Body of pancreas (tissue), 4 donors: ENCODE data around the gene MRPS18B.
A peak's percentile ranks its signal among the peaks of the same experiment; 100 is the strongest.

Experiments used
- POLR2A ChIP-seq, 3 donors: fragments of 450-650 bp; IDR thresholded peaks; one replicate each; pipeline ENCODE4 v1.6.1; 2016; ENCODE audit warnings: antibody characterized with exemption in 3 of 3, mild to moderate bottlenecking in 2 of 3
- TF ChIP-seq, protein P1 (sequence below), 7 experiments: fragments of 450-650 bp in 4 of 7; fragments of 200-600 bp in 3 of 7; sonication (generic) in 3 of 7; IDR thresholded peaks; one replicate each; pipeline ENCODE4 v1.5.1; 2016 to 2019; ENCODE audit warnings: antibody characterized with exemption in 7 of 7

DNA sequence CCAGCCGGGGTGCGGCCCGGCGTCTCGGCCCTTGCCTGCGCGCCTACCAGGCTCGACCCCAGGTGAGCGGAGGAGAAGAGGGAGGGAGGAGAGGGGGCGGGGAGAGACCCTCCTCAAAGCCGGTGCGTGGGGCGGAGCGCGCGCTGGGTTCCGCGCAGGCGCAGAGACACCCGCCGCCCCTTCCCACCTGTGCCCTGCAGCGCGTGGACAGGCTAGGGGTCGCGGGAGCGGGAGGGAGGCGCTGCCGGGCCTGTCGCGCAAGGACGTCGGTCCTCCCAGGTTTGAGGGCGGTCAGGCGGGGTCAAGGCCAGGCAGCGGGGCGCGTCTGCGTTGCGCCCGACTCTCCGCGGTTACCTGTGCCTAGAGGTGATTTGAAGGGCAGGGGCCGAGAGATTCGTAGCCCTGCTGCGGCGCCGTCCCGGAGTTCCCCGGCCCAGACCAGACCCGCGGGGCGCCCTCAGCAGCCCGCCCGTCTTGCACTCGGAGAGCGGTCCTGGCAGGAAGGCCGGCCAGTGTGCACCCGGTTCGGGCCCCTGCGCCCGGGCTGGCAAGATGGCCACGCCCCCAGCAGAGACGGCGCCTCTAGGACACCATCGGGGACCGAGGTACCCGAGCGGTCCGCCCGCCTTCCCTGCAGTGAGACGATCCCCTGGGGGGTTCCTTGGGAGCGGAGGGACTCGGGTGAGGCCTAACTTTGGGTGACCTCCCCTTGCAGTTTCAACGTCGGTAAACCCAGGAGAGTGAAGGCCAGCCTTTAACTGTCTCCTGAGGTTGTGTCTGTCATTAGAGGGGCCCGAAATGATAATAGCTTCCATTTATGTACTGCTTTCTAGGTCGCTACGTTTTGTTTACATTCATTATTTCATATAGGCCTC, 29.8 kb downstream of the MRPS18B start:
- TF ChIP-seq, protein P1, sequence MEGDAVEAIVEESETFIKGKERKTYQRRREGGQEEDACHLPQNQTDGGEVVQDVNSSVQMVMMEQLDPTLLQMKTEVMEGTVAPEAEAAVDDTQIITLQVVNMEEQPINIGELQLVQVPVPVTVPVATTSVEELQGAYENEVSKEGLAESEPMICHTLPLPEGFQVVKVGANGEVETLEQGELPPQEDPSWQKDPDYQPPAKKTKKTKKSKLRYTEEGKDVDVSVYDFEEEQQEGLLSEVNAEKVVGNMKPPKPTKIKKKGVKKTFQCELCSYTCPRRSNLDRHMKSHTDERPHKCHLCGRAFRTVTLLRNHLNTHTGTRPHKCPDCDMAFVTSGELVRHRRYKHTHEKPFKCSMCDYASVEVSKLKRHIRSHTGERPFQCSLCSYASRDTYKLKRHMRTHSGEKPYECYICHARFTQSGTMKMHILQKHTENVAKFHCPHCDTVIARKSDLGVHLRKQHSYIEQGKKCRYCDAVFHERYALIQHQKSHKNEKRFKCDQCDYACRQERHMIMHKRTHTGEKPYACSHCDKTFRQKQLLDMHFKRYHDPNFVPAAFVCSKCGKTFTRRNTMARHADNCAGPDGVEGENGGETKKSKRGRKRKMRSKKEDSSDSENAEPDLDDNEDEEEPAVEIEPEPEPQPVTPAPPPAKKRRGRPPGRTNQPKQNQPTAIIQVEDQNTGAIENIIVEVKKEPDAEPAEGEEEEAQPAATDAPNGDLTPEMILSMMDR (IDR thresholded peaks at IDR 0.05), result no peak
- peak; percentile 18 to 67 (median 61) for TF ChIP-seq POLR2A (IDR thresholded peaks at IDR 0.05)
